ENCODE results near the gene ZP3.

GRCh38 chr7:76409537-76409936 lies 15.2 kb upstream of the ZP3 start, which contains the start of gene SSC4D:
- TF ChIP-seq POLR2A (IDR thresholded peaks at IDR 0.05; ENCODE audit: low read length) (no peak), GATA1 (IDR thresholded peaks at IDR 0.05; ENCODE audit: low read depth, low read length) (no peak)

Data from erythroblast (primary cell).